GM19193 (cell line): ENCODE results near the gene KCNV2.

Source experiments
- POLR2A ChIP-seq: IDR thresholded peaks from 4 replicates; pipeline ENCODE4 v1.6.1; 2011; ENCODE audit not compliant: insufficient read depth, insufficient read length; ENCODE audit errors: extremely low read depth

Gene KCNV2

DNA sequence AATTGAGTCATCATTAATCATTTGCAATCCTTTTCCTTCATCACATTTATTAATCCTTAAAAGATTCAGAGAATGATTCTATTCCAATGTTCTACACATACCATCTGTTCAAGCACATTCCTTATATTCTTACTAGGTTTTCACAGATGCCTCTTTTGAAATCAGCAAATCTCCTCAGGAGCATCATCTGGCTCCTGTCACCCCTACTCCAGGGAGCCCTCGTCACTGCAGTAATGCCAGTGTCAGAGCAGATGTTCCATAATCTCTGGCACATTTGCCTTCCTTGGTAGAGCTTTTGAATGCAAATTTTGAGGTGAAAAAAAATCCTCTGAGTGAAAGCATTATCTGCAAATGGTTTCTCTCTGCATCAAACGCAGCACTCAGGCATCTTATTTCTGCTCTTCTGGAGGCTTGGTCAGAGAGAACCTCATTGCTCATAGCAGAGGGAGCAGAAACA is 7.6 kb upstream of the KCNV2 start:
- TF ChIP-seq POLR2A, result no peak

DNA sequence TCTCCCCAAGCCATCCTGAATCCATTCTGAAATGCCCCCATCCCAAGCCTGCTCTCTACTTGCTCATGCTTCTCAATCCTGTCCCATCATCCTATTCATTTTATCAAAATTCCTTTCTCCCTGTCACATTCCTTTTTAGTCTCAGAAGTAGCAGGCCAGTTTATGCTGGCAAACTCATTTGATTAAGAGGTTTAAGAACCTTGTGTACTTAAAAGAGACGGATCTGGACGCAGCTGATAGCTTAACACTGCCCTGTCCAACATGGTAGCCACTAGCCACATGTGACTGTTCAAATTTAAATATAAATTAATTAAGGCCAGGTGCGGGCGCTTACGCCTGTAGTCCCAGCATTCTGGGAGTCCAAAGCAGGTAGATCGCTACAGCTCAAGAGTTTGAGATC is 5.6 kb upstream of the KCNV2 start:
- TF ChIP-seq POLR2A, result no peak

DNA sequence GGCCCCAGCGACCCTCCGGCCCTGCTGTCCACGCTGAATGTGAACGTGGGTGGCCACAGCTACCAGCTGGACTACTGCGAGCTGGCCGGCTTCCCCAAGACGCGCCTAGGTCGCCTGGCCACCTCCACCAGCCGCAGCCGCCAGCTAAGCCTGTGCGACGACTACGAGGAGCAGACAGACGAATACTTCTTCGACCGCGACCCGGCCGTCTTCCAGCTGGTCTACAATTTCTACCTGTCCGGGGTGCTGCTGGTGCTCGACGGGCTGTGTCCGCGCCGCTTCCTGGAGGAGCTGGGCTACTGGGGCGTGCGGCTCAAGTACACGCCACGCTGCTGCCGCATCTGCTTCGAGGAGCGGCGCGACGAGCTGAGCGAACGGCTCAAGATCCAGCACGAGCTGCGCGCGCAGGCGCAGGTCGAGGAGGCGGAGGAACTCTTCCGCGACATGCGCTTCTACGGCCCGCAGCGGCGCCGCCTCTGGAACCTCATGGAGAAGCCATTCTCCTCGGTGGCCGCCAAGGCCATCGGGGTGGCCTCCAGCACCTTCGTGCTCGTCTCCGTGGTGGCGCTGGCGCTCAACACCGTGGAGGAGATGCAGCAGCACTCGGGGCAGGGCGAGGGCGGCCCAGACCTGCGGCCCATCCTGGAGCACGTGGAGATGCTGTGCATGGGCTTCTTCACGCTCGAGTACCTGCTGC is 839 bp downstream of the KCNV2 start:
- TF ChIP-seq POLR2A, result no peak

DNA sequence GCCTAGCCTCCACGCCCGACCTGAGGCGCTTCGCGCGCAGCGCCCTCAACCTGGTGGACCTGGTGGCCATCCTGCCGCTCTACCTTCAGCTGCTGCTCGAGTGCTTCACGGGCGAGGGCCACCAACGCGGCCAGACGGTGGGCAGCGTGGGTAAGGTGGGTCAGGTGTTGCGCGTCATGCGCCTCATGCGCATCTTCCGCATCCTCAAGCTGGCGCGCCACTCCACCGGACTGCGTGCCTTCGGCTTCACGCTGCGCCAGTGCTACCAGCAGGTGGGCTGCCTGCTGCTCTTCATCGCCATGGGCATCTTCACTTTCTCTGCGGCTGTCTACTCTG is 1.4 kb downstream of the KCNV2 start:
- no peak for TF ChIP-seq POLR2A

DNA sequence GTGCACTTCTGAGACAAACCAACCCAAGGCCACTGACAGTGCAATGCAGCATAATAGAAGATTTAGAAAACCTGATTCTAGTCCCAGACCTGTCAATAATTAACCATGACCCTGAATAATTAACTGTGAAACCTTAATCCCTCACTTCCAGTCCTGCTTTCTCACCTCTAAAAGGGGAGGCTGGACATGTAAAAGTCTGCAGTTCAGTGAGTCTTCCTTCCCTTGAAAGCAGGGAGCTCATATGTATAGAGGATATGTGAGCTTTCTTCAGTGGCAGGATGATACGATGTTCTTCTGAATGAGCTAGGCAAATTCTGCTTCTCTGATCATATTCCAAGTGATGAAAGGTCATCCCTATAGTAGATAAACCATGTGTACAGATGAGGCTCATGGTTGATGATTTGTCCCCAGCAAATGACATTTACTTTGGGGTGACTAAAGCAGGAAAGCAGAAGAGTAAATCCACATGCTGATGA is 2.9 kb downstream of the KCNV2 start:
- TF ChIP-seq POLR2A, result no peak

DNA sequence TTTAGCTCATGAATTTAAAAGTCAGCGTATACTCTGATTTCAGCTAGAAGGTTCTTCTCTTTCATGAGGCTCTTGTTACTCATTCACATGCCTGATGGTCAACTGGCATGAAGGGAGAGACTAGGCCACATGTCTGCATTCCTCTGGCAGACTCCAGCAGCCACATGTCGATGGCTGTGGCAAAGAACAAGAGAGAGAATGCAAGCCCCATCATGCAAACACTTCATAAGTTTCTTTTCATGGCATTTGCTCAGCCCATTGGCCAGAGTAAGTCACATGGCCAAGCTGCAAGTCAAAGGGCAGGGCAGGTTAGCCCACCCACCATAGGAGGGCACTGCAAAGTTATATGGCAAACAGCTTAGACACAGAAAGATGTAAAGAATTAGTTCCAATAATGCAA is 5.4 kb downstream of the KCNV2 start:
- no peak for TF ChIP-seq POLR2A

DNA sequence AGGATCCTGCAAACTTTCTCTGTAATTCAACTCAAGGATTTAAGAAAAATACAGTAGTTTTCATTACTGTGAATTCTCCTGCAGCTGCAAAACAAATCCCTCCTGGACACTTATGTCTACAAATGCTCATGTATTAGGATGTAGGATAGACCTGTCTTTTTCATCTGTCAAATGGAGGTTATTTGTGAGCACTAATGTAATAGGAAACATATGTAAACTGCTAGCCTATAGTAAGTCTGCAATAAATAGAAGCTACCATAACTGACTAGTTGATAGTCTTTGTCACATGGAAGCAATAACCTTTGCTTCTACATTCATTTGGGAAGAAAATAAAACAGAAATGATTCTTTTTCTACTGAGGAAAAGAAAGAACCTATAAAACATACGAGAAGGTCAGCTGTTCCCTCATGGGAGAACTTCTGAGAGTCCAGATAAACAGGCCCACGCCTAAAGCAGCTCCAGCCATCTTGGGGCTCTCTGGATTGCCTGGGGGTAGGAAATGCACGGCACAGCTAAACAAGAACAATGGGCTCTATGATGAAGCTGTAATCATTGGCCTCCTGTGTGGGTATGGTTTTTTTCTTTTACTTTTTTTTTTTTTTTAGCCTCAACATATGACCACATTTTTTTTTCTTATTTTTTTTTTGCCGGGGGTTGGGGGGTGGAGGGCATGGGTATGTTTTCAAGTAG is 6.2 kb downstream of the KCNV2 start:
- no peak for TF ChIP-seq POLR2A

DNA sequence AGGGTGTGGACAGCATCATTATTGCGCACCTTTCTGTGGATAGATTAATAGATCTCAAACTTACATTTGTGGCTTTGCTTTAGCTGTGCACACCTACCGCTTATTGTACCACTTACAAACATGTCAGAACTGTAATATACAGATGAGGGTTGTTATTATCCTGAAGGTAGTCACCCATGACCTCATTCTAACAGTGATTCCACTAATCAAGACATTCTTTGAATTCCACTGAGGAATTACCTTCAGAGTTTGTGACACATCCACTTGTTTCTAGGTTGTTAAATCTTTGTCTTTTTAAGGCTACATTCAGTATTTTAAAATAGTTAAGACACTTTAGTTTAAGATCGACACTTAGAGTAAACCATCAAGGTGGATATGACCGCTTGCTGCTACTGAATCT is 7.8 kb downstream of the KCNV2 start:
- no peak for TF ChIP-seq POLR2A

DNA sequence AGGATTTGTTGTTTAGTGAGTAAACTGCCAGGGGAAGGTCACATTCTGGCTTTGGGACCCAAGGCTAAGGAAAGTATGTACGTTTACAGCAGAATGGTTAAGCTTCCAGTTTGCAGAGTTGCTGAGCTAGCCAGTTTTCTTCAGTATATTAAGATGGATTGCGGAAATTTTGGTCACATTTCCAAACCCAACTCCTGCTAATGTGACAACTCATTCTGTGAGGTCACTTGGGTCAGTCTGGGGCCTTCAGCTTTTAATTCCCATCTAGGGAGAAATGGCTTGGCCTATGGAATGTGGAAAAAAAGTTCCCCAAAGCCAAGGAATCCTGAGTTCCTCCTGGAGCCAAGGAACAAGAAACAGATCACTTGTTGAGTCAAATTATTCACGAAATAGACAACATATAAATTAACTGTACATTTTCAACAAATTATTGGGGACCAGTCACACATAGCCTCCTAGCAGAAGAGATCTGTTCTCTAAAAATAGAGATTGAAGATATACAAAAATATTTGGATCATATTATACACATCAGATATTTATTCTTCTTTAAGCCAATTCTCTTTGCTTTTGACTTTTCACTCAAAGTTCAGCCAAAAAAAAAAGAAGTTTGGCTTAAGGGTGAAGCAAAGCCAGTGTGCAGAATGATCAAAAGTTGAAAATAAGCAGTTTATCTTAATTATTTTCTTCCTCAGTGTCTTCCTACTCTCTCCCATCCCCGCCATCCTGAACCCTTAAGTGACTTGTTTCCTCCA is 8.8 kb downstream of the KCNV2 start:
- TF ChIP-seq POLR2A, result no peak

DNA sequence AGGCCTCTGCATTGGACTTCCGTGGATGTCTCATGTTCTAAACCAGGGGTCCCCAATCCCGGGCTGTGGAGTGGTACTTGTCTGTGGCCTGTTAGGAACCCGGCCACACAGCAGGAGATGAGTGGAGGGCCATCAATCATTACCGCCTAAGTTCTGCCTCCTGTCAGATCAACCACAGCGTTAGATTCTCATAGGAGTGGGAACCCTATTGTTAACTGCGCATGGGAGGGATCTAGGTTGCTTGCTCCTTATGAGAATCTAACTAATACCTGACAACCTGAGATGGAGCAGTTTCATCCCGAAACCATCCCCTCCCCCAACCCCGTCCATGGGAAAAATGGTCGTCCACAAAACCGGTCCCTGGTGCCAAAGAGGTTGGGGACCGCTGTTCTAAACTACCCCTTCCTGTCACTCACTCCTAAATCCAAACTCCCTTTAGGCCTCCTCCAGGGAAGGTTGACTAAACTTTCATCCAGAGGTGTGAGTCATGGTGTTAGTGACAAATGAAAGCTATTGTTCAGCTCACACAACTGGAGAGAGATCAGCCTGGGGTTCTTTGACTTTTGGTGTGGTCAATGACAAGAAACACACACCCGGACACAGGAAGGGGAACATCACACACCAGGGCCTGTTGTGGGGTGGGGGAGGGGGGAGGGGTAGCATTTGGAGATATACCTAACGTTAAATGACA is 9.5 kb downstream of the KCNV2 start:
- TF ChIP-seq POLR2A, result no peak

DNA sequence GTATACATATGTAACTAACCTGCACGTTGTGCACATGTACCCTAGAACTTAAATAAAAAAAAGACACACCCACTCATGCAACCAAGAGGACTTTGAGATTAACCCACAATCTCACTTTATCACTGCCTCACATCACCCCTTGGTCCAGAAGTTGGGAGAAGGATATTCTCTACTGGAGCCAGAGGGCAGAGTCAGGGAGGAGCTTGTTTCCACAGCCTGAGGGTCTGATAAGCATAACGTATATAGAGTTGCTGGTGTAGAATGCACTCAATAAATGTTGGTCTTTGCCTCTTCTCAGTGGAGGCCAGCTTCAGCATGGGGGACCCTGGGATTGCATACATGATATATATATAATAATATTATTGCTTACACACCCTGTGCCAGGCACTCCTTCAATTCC is 10.1 kb downstream of the KCNV2 start:
- no peak for TF ChIP-seq POLR2A

DNA sequence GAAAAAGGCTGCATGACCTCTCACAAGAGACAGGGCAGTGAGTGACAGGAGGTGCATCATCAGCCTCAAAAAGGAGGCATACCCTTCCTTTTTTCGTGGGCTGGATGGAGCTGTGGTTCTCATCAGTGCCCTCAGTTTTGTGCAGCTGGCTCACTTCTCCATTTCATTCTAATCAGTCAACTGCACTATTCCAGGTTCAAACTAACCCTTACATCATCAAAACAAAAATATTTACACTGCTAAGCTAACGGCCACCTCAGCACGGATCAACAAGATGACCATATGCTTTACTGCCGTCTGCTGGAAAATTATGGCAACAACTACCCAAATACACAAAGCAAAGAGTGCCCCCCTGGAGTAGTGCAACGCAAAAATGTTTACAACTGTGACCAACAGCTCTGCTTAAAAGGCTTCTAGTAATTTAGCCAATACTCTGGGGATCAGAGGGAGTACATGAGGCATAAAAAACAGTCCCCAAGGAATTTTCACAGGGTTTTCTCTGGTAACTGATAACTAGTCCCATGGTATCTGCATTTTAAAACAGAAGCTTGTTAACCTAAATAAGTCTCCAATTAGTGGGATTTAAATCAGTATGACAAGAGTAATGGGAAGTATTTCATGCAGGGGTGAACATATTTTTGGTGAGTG is 10.8 kb downstream of the KCNV2 start:
- TF ChIP-seq POLR2A, result no peak

DNA sequence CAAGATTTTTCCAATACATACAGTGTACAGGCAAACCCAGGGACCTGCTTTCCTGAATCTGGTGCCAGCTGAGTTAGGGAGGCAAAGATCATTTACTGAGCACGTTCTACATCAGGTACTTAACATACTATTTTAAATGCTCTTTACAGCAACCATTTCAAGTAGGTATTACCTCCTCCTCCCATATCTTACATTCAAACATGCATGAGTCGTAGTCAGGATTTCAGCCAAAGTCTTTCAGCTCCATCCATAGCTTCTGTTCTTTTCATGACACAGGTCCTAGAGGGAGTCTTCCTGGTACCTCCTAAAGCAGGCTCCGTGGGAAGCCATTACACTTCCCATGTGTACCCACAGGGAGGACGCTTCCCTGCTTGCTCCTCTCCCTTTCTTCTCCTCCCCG is 11.7 kb downstream of the KCNV2 start:
- no peak for TF ChIP-seq POLR2A

DNA sequence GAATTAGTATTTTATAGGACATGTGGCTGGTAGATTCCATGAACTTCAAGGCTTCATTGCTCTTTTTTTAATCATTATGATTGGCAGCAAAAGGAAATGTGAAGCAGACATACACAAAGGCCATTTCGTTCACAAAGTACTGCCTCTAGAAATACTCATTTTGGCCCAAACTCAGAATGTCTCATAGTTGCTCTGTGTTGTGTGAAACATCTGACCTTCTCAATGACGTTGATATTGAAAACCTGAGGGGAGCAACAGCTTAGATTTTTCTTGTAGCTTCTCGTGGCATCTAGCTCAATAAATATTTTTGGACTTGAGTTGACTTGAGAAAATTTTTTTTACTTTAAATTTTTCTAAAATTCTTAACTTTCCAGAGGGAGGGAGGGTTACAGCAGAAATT is 12.4 kb downstream of the KCNV2 start:
- TF ChIP-seq POLR2A, result no peak

DNA sequence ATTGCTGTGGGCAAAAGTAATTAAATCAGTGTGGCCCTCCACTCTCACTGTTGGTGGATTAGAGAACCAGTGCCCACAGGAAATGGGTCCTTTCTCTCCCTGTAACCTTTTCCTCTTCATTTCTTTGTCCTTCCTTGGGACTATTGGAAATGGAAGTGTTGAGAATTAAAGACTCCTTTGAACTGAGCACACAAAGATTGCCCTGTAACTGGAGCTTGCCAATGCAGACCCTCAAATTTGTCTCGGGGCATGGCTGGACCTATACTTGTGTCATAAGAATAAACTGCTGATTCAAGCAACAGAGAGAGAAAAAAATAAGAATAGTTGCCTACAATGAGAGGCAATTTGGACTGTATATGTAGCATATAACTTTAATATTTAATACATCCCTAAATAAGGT is 13.7 kb downstream of the KCNV2 start:
- no peak for TF ChIP-seq POLR2A
